ENCODE measurements around the gene SLC2A13.

GRCh38 chr12:40144023-40144422 lies 38.1 kb upstream of the SLC2A13 start:
- TF ChIP-seq CTCF (optimal IDR thresholded peaks at IDR 0.05 in 1 of 3, IDR thresholded peaks at IDR 0.05 in 1 of 3, conservative IDR thresholded peaks at IDR 0.05 in 1 of 3; ENCODE audit: extremely low read depth in 1 of 3, insufficient read depth in 2 of 3, low read length in 3 of 3), result no peak
- no peak for TF ChIP-seq EZH2 (IDR thresholded peaks at IDR 0.05; ENCODE audit: low read length)

Measured in keratinocyte (primary cell).